ENCODE data around the gene CLCNKB. TPM values are rescaled to one million over a fixed set of nuclear protein-coding genes. Genes with fewer than 3 reads are reported as not detected.
"Not testable (repeated sequence)": the region's sequence is repeated elsewhere in the genome, so short reads cannot be mapped to it uniquely, and the experiment has no call there.

Gene CLCNKB
- total RNA-seq, 1 donor from 2014 or later: not detected

DNA sequence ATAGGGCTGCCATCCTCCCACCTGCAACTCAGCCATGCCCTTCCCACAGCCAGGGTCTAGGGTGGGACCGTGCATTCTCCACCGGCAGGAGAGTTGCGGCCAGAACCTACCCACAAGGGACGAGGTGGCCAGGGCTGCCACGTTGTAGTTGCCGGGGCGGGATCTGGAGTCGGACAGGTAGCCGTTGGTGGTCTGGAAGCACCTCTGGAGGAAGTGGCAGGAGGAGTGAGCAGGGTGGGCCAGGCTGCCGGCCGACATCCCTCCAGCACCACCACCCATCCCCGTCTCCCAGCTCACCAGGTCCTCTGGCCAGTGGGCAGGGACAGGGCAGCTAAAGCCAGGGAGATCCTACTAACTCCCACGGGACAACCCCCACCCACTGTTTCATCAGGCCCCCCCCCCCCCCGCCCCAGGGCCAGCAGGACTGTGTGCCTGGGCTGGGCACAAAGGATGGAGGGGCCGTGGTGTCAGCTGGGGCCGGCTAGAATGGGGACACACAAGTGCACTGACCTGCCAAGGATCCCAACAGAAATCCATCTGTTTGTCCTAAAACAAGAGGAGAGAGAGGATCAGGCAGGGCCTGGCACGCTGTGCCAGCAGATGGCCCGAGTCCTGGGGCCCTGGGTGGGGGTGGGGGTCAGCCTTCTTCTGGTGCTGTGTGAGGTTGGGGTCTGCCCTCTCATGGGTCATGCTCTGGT, 18.6 kb downstream of the CLCNKB start:
- H3K4me3 Mint-ChIP-seq; H3K9me3 Mint-ChIP-seq; H3K36me3 Mint-ChIP-seq (ENCODE audit: low read depth); H3K27ac Mint-ChIP-seq; H3K27me3 Mint-ChIP-seq (ENCODE audit: insufficient read depth); DNase-seq (ENCODE audit: low spot score); intact Hi-C loops (cut with micrococcal nuclease): not testable (repeated sequence)
- peaks cover 23% of the 10 kb centered on the region for H3K4me1 Mint-ChIP-seq (ENCODE audit: low read depth)

DNA sequence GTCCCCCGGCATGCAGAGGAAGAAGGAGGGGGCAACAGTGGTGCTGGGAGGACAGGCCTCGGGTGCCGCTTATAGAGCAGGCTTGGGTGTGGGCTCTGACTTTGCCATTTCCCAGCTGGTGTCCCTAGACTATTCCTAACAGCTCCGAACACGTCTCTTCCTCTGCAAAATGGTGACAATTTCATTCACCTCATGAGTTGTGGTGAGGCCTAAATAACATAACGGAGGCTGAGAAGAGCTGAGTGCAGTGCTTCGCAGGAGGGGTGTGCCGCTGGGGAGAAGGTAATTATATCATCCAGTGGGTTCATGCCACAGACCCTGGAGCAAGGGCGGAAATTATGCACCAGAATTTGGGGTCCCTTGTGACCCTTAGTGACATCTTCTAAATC, 19.1 kb downstream of the CLCNKB start:
- intact Hi-C loops (cut with micrococcal nuclease); H3K36me3 Mint-ChIP-seq (ENCODE audit: low read depth); DNase-seq (ENCODE audit: low spot score); H3K27ac Mint-ChIP-seq; H3K27me3 Mint-ChIP-seq (ENCODE audit: insufficient read depth); H3K4me3 Mint-ChIP-seq; H3K9me3 Mint-ChIP-seq: not testable (repeated sequence)
- H3K4me1 Mint-ChIP-seq (ENCODE audit: low read depth): peaks cover 23% of the 10 kb centered on the region

DNA sequence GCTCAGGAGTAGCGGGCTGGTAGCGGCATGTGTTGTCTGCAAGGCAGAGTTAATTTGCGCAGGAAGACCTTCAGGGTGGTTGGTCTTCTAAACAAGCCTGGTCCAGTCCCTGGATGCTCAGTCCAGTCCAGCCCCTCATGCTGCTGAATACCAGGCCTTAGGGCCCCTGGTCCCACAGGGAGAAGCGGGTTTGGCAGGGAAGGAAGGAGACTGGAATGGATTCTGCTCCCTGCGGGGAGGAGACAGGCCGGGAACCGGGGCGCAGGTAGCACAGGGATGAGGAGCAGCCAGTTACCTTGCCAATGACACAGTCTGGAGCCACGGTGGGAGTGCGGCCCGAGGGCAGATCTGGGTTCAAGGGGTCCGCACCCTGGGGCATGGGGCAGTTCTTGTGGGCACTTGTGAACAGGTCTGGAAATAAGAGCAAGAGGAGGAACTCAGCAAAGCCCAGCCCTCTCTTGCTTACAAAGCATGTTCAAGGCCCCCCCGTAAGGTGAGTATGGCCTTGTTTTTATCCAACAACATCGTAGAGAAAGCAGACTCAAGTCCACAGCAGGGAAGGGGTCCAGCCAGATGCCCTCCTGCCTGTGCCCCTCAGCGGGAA, 19.7 kb downstream of the CLCNKB start:
- H3K36me3 Mint-ChIP-seq (ENCODE audit: low read depth): no peaks in the 10 kb centered on the region
- H3K27ac Mint-ChIP-seq: no peak overlapping the region
- H3K4me1 Mint-ChIP-seq (ENCODE audit: low read depth): peaks cover 23% of the 10 kb centered on the region
- intact Hi-C loops (cut with micrococcal nuclease): no loop called here
- no peak overlapping the region for H3K4me3 Mint-ChIP-seq
- DNase-seq (ENCODE audit: low spot score): no peak
- H3K9me3 Mint-ChIP-seq: no peaks in the 10 kb centered on the region
- peaks cover 9% of the 10 kb centered on the region for H3K27me3 Mint-ChIP-seq (ENCODE audit: insufficient read depth)

DNA sequence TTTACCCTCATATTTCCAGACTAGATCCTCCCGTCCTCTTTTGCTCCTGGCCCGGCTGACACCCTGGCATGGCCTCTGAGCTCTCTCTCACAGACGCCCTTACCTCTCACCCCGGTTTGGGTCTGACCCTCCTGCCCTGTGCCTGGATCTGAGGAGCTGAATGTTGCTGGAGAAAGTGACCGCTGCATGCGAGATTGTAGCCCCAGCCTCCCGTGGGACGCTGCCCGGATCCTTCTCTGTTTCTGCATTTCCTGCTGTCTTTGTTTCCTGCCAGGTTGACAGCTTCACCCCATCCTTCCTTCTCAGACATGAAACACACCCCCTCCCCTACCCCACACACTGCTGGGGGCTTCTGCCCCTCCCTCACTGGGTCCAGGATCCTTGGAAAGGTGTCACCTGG, 20.3 kb downstream of the CLCNKB start:
- H3K27me3 Mint-ChIP-seq (ENCODE audit: insufficient read depth): peaks cover 10% of the 10 kb centered on the region
- H3K36me3 Mint-ChIP-seq (ENCODE audit: low read depth): no peaks in the 10 kb centered on the region
- intact Hi-C loops (cut with micrococcal nuclease): no loop called here
- H3K9me3 Mint-ChIP-seq: no peaks in the 10 kb centered on the region
- H3K4me3 Mint-ChIP-seq: peak overlapping the region; percentile 60
- no peak overlapping the region for H3K27ac Mint-ChIP-seq
- H3K4me1 Mint-ChIP-seq (ENCODE audit: low read depth): peaks cover 28% of the 10 kb centered on the region
- DNase-seq (ENCODE audit: low spot score): no peak

DNA sequence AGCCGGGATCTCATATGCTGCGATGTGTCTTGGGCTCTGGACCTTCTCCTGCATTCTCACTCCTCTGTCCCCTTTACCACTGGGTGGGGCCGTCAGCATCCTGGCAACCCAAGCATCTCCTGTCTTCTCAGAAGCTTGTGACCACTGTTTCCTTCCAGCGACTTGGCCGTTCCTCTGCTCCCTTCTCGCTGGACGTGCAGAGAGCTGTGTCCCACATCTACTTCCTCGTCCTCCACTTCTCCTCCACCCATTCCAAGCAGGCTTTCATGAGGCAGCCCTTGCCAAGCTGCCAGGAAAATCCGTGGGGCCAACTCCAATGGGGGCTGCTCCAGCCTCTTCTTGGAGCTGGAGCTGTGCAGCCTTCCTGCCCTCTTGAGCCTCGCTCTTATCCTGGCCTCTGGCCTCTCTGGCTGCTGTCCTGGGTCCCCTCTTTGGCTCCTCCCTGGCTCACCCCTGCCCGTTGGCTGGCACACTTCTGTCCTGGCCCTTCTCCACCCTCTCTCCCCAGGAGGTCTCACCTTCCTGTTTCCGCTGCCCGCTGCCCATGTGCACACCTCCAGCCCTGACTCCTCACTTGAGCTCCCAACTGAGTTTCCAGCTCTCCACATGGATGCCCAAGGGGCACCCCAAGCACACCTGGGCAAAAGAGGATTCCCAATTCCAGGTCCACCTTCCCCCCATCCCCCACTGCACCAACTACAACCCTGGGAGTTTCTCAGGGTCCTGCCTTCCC, 21.1 kb downstream of the CLCNKB start:
- intact Hi-C loops (cut with micrococcal nuclease): no loop called here
- no peak for DNase-seq (ENCODE audit: low spot score)
- Mint-ChIP-seq H3K4me3 (peak overlapping the region; percentile 60), H3K27me3 (ENCODE audit: insufficient read depth) (peaks cover 11% of the 10 kb centered on the region), H3K4me1 (ENCODE audit: low read depth) (peaks cover 28% of the 10 kb centered on the region), H3K9me3 (no peaks in the 10 kb centered on the region), H3K27ac (no peak overlapping the region), H3K36me3 (ENCODE audit: low read depth) (no peaks in the 10 kb centered on the region)

DNA sequence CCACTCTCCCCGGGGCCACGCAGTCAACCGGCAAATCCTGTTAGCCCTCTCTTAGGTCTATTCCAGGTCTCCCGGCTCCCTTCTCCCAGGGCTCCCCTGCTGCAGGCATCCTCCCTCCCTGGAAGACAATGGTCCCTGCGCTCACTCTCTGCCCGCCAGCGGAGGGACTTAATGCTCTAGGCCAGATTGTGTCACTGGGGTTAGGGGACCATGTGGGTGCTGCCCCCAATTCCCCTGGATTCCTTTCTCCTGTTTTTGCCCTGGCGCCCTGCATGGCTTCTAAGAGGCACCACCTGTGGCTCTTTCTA, 21.6 kb downstream of the CLCNKB start:
- intact Hi-C loops (cut with micrococcal nuclease): no loop called here
- H3K27me3 Mint-ChIP-seq (ENCODE audit: insufficient read depth): peaks cover 11% of the 10 kb centered on the region
- H3K9me3 Mint-ChIP-seq: no peaks in the 10 kb centered on the region
- no peak for DNase-seq (ENCODE audit: low spot score)
- no peak overlapping the region for H3K4me3 Mint-ChIP-seq
- H3K27ac Mint-ChIP-seq: no peak overlapping the region
- H3K4me1 Mint-ChIP-seq (ENCODE audit: low read depth): peaks cover 34% of the 10 kb centered on the region
- H3K36me3 Mint-ChIP-seq (ENCODE audit: low read depth): no peaks in the 10 kb centered on the region

DNA sequence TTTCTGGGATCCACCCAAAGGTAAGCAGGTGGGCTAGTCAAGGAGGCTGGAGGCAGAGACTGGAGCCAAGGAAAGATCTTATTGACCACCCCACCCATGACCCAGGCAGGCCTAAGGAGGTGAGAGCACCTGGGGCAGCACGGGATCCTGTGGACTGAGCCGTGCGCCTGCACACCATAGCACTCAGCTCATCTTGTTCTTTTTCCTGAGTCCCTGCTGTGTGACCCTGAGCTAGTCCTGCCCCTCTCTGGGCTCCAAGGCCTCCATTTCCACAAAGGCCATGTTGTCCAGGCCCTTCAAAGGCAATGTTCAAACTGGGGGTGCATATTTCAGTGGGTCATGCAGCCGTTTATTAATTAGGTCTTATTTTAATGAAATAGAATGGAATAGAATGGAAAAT, 22.7 kb downstream of the CLCNKB start:
- H3K36me3 Mint-ChIP-seq (ENCODE audit: low read depth): no peaks in the 10 kb centered on the region
- H3K27ac Mint-ChIP-seq: no peak overlapping the region
- H3K4me3 Mint-ChIP-seq: no peak overlapping the region
- no peaks in the 10 kb centered on the region for H3K9me3 Mint-ChIP-seq
- peaks cover 8% of the 10 kb centered on the region for H3K27me3 Mint-ChIP-seq (ENCODE audit: insufficient read depth)
- DNase-seq (ENCODE audit: low spot score): no peak
- intact Hi-C loops (cut with micrococcal nuclease): no loop called here
- H3K4me1 Mint-ChIP-seq (ENCODE audit: low read depth): peaks cover 41% of the 10 kb centered on the region

DNA sequence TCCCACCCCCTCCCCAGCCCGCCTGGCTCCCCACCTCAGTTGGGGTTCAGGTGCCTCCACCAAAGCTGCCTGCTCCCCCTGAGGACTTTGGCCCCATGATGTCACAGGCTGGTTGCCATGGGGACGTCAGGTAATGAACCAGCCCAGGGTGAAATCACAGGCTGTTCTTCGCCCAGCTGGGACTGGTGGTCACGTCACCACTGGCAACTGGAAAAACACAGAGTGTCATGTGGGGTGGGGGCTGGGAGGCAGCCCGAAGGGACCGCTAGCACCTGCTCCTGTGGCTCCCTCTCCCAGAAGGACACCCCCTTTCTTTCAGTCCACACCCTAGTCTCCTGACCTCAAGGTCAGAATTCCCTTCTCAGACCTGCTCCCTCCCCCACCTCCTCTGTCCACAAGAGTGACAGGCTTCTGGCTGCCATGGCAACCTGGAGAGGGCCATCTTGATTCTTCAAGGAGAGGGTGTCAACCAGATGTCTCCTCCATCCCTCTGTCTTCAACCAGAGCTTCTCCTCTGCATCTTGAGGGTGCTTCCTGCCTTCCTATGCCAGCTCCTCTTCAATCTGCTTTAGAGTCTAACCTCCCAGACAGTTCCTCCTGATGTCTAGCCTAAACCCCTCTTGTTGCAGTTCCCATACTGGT, 23.7 kb downstream of the CLCNKB start:
- no peak for DNase-seq (ENCODE audit: low spot score)
- intact Hi-C loops (cut with micrococcal nuclease): no loop called here
- Mint-ChIP-seq H3K27me3 (ENCODE audit: insufficient read depth) (peaks cover 17% of the 10 kb centered on the region), H3K9me3 (no peaks in the 10 kb centered on the region), H3K27ac (no peak overlapping the region), H3K4me1 (ENCODE audit: low read depth) (peaks cover 42% of the 10 kb centered on the region), H3K4me3 (no peak overlapping the region), H3K36me3 (ENCODE audit: low read depth) (no peaks in the 10 kb centered on the region)

DNA sequence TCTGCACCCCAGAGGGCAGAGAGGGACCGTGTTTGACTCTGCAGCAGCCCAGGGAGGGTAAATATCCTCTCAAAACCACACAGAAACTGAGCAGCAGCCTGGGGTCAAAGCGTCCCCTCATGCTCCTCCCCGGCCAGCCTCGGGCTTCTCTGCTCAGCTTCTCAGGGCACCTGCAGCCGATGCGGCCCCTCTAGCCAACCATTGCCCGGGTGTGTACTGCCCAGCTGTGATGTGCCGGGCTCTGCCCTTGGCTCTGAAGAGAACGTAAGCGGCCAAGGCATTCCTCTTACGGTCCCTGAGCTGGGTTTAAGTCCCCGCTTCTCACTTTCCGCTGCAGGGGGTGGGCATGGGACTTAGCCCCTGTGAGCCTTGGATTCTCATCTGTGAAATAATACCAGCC, 24.4 kb downstream of the CLCNKB start:
- Mint-ChIP-seq H3K27me3 (ENCODE audit: insufficient read depth) (peaks cover 22% of the 10 kb centered on the region), H3K4me1 (ENCODE audit: low read depth) (peaks cover 42% of the 10 kb centered on the region), H3K27ac (no peak overlapping the region), H3K36me3 (ENCODE audit: low read depth) (no peaks in the 10 kb centered on the region), H3K9me3 (no peaks in the 10 kb centered on the region), H3K4me3 (no peak overlapping the region)
- intact Hi-C loops (cut with micrococcal nuclease): no loop called here
- DNase-seq (ENCODE audit: low spot score): no peak

DNA sequence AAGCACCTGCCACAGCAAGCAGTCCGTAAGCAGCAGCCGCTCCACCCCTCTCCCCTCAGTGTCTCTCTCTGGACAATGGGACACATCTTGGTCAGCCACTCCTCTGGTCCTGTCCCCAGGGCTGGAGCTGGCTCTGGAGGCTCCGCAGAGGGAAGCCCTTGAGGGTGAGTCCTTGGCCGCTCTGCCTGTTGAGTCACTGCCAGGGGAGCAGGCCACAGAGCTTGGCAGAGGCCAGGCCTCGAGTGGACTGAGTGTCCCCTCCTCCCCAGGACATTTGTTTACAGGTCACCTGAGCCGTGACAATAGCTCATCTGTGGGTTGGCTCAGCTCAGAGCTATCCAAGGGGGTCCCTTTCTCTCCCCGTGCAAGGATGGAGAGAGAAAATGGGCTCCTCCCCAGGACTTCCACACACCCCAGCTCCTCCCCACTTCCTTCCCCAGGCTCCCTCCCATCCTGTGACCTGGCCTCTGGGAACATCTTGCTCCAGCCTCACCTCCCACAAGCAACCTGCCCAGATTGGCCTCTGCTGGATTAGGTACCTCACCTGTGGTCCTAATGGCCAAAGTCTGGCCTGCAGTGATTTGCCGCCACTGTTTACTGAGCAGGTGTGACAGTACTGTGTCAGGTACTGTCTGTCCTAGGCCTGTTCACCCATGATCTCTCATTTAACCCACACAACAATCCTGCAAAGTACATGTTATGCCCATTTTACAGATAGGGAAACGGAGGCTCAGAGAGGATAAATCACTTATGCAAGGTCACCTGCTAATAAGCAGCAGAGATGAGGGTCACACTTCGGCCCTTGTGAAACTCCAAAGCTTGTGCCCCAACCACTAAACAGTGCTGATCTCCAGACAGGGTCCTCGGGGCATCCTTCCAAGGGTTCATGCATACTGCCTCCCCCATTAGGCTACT, 25.0 kb downstream of the CLCNKB start:
- no peak for DNase-seq (ENCODE audit: low spot score)
- H3K27me3 Mint-ChIP-seq (ENCODE audit: insufficient read depth): peaks cover 22% of the 10 kb centered on the region
- no peaks in the 10 kb centered on the region for H3K9me3 Mint-ChIP-seq
- H3K4me3 Mint-ChIP-seq: no peak overlapping the region
- peak overlapping the region; percentile 42 for H3K27ac Mint-ChIP-seq
- intact Hi-C loops (cut with micrococcal nuclease): no loop called here
- H3K4me1 Mint-ChIP-seq (ENCODE audit: low read depth): peaks cover 40% of the 10 kb centered on the region
- H3K36me3 Mint-ChIP-seq (ENCODE audit: low read depth): no peaks in the 10 kb centered on the region

DNA sequence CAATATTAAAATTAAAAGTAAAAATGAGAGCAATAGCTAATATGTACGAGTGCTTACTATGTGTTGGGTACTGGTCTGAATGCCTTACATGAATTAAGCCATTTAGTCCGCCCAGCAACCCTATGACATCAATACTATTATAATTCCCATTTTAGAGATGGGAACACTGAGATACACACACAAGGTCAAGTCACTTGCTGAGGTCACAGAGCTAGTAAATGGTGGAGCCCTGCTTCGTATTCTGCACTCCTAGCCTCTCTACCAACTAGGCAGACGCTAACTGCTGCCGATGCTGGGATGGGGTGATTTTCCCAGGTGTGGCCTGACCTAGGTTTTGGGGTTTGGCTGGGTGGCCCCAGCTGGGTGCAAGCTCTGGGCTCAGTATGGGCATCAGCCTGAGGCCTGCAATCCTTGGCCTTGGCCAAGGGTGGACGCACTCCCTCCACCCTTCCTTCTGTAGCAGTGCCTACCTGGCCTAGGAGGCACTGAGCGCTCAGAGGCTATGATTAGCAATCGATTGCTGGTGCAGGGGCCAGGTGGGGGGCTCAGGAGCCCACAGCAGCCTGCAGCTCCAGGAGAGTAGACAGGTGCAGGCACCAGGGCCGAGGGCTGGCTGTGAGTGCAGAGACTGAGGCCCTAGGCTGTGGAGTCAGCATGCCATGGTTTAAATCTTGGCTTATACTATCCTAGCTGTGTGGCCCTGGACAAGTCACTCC, 27.2 kb downstream of the CLCNKB start:
- Mint-ChIP-seq H3K27ac (no peak overlapping the region), H3K4me3 (no peak overlapping the region), H3K4me1 (ENCODE audit: low read depth) (peaks cover 30% of the 10 kb centered on the region), H3K27me3 (ENCODE audit: insufficient read depth) (peaks cover 31% of the 10 kb centered on the region), H3K36me3 (ENCODE audit: low read depth) (no peaks in the 10 kb centered on the region), H3K9me3 (no peaks in the 10 kb centered on the region)
- DNase-seq (ENCODE audit: low spot score): no peak
- intact Hi-C loops (cut with micrococcal nuclease): no loop called here

DNA sequence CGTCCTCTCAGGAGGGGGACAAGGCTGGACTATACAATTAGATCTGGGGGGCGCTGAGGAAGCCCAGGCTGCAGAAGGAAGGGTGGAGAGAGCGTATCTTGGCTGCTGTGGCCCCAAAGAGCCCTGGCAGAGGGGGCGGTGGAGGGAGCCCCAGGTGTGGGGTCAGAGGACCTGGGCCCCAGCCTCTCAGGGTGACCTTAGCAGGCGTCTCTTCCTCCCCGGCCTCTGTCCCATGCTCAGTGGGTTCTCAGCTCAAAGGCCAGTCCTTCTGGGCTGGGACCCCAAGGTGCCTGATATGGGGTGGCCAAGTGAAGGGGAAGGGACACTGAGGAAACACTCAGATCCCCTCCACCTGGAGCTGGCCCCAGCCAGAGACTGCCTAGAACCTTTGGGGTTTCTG, 28.0 kb downstream of the CLCNKB start:
- Mint-ChIP-seq H3K27ac (no peak overlapping the region), H3K4me1 (ENCODE audit: low read depth) (peaks cover 30% of the 10 kb centered on the region), H3K4me3 (no peak overlapping the region), H3K36me3 (ENCODE audit: low read depth) (no peaks in the 10 kb centered on the region), H3K9me3 (no peaks in the 10 kb centered on the region), H3K27me3 (ENCODE audit: insufficient read depth) (peaks cover 30% of the 10 kb centered on the region)
- intact Hi-C loops (cut with micrococcal nuclease): no loop called here
- DNase-seq (ENCODE audit: low spot score): no peak

All from activated T-helper 1 cell treated with anti-CD3 and anti-CD28 coated beads, Interleukin-12 subunit alpha, Interleukin-12 subunit beta, Interleukin-2, Interleukin-4 antibody, amounts not matched to agents 30 ng/mL and 10 ng/mL and 1 ng/mL, durations not matched to agents 14 hours and 24 hours and 36 hours (primary cell).